ENCODE measurements around the gene ZNF30.
A peak's percentile ranks its signal among the peaks of the same experiment; 100 is the strongest.

The ZNF30 gene

GRCh38 chr19:34932494-34932893 lies 5.8 kb downstream of the ZNF30 start:
- H3K36me3 Mint-ChIP-seq (ENCODE audit: insufficient read depth) = peaks cover 34% of the 10 kb centered on the region
- DNase-seq (no peak), ATAC-seq (replicated peaks) (no peak)
- H3K9me3 Mint-ChIP-seq = no peaks in the 10 kb centered on the region
- no peak overlapping the region for H3K4me3 Mint-ChIP-seq
- no peak overlapping the region for H3K27ac Mint-ChIP-seq
- no peaks in the 10 kb centered on the region for H3K27me3 Mint-ChIP-seq
- H3K4me1 Mint-ChIP-seq (ENCODE audit: low read depth in 2 of 2) = peaks cover 5% of the 10 kb centered on the region in 2 donors

GRCh38 chr19:34936184-34936583 lies 9.5 kb downstream of the ZNF30 start:
- H3K9me3 Mint-ChIP-seq = peaks cover 0 to 1% of the 10 kb centered on the region in 2 donors
- H3K27ac Mint-ChIP-seq = no peak overlapping the region
- DNase-seq (no peak), ATAC-seq (replicated peaks) (no peak)
- no peaks in the 10 kb centered on the region for H3K27me3 Mint-ChIP-seq
- no peak overlapping the region for H3K4me3 Mint-ChIP-seq
- peaks cover 28% of the 10 kb centered on the region for H3K36me3 Mint-ChIP-seq (ENCODE audit: insufficient read depth)
- no peaks in the 10 kb centered on the region for H3K4me1 Mint-ChIP-seq (ENCODE audit: low read depth in 2 of 2)

- Mint-ChIP-seq H3K9me3 (peaks cover under 1 to 4% of the 10 kb centered on the region in 2 donors), H3K36me3 (ENCODE audit: insufficient read depth) (peaks cover 12% of the 10 kb centered on the region), H3K4me1 (ENCODE audit: low read depth in 2 of 2) (no peaks in the 10 kb centered on the region), H3K27ac (no peak overlapping the region), H3K4me3 (no peak overlapping the region), H3K27me3 (no peaks in the 10 kb centered on the region)
- ATAC-seq (replicated peaks) = no peak
- no peak for DNase-seq
Measured at GRCh38 chr19:34938886-34939285, 12.2 kb downstream of the ZNF30 start.

GRCh38 chr19:34943861-34944573 lies 17.3 kb downstream of the ZNF30 start:
- no peak for ATAC-seq (replicated peaks)
- H3K36me3 Mint-ChIP-seq (ENCODE audit: insufficient read depth) = peaks cover 5% of the 10 kb centered on the region
- H3K9me3 Mint-ChIP-seq = peaks cover 10 to 17% of the 10 kb centered on the region in 2 donors
- no peak overlapping the region for H3K27ac Mint-ChIP-seq
- no peaks in the 10 kb centered on the region for H3K27me3 Mint-ChIP-seq
- H3K4me3 Mint-ChIP-seq = no peak overlapping the region
- no peak for DNase-seq
- H3K4me1 Mint-ChIP-seq (ENCODE audit: low read depth in 2 of 2) = no peaks in the 10 kb centered on the region

- ATAC-seq (replicated peaks) (no peak), DNase-seq (no peak)
- H3K4me1 Mint-ChIP-seq (ENCODE audit: low read depth in 2 of 2) = peaks cover 2 to 7% of the 10 kb centered on the region in 2 donors
- H3K9me3 Mint-ChIP-seq = peaks cover 17 to 38% of the 10 kb centered on the region in 2 donors
- H3K27me3 Mint-ChIP-seq = no peaks in the 10 kb centered on the region
- no peak overlapping the region for H3K4me3 Mint-ChIP-seq
- H3K36me3 Mint-ChIP-seq (ENCODE audit: insufficient read depth) = peaks cover 10% of the 10 kb centered on the region
- H3K27ac Mint-ChIP-seq = no peak overlapping the region
Measured at GRCh38 chr19:34953092-34953491, 26.4 kb downstream of the ZNF30 start.

GRCh38 chr19:34957830-34958751 lies 31.4 kb downstream of the ZNF30 start:
- Mint-ChIP-seq H3K27me3 (no peaks in the 10 kb centered on the region), H3K9me3 (peaks cover 29 to 39% of the 10 kb centered on the region in 2 donors), H3K4me1 (ENCODE audit: low read depth in 2 of 2) (peaks cover 22 to 25% of the 10 kb centered on the region in 2 donors), H3K4me3 (no peak overlapping the region), H3K36me3 (ENCODE audit: insufficient read depth) (peaks cover 40% of the 10 kb centered on the region), H3K27ac (no peak overlapping the region)
- DNase-seq = no peak
- no peak for ATAC-seq (replicated peaks)

- Mint-ChIP-seq H3K36me3 (ENCODE audit: insufficient read depth) (peaks cover 40% of the 10 kb centered on the region), H3K27me3 (no peaks in the 10 kb centered on the region), H3K27ac (no peak overlapping the region), H3K9me3 (peaks cover 31 to 39% of the 10 kb centered on the region in 2 donors), H3K4me3 (no peak overlapping the region), H3K4me1 (ENCODE audit: low read depth in 2 of 2) (peaks cover 26 to 29% of the 10 kb centered on the region in 2 donors)
- DNase-seq (no peak), ATAC-seq (replicated peaks) (no peak)
Measured at GRCh38 chr19:34959021-34959420, 32.3 kb downstream of the ZNF30 start.

- DNase-seq (no peak), ATAC-seq (replicated peaks) (no peak)
- H3K27ac Mint-ChIP-seq = peak overlapping the region in 1 of 2 donors; percentile 91
- H3K27me3 Mint-ChIP-seq = no peaks in the 10 kb centered on the region
- H3K4me1 Mint-ChIP-seq (ENCODE audit: low read depth in 2 of 2) = peaks cover 28 to 29% of the 10 kb centered on the region in 2 donors
- H3K36me3 Mint-ChIP-seq (ENCODE audit: insufficient read depth) = peaks cover 40% of the 10 kb centered on the region
- peaks cover 27 to 33% of the 10 kb centered on the region in 2 donors for H3K9me3 Mint-ChIP-seq
- H3K4me3 Mint-ChIP-seq = peak overlapping the region; percentile 52 to 62
Measured at GRCh38 chr19:34960103-34960805, 33.6 kb downstream of the ZNF30 start.

GRCh38 chr19:34960940-34961679 lies 34.4 kb downstream of the ZNF30 start:
- peaks cover 38% of the 10 kb centered on the region for H3K36me3 Mint-ChIP-seq (ENCODE audit: insufficient read depth)
- H3K9me3 Mint-ChIP-seq = peaks cover 31 to 33% of the 10 kb centered on the region in 2 donors
- no peaks in the 10 kb centered on the region for H3K27me3 Mint-ChIP-seq
- no peak for DNase-seq
- no peak for ATAC-seq (replicated peaks)
- peaks cover 28 to 29% of the 10 kb centered on the region in 2 donors for H3K4me1 Mint-ChIP-seq (ENCODE audit: low read depth in 2 of 2)
- peak overlapping the region; percentile 88 to 91 for H3K27ac Mint-ChIP-seq
- peak overlapping the region; percentile 88 to 97 for H3K4me3 Mint-ChIP-seq

GRCh38 chr19:34961775-34962686 lies 35.3 kb downstream of the ZNF30 start:
- H3K4me1 Mint-ChIP-seq (ENCODE audit: low read depth in 2 of 2) = peaks cover 28 to 29% of the 10 kb centered on the region in 2 donors
- peak; percentile 76 for ATAC-seq (replicated peaks)
- H3K27ac Mint-ChIP-seq = peak overlapping the region; percentile 88 to 91
- H3K9me3 Mint-ChIP-seq = peaks cover 29 to 33% of the 10 kb centered on the region in 2 donors
- no peaks in the 10 kb centered on the region for H3K27me3 Mint-ChIP-seq
- H3K4me3 Mint-ChIP-seq = peak overlapping the region; percentile 88 to 97
- no peak for DNase-seq
- peaks cover 39% of the 10 kb centered on the region for H3K36me3 Mint-ChIP-seq (ENCODE audit: insufficient read depth)

GRCh38 chr19:34962687-34963572 lies 36.2 kb downstream of the ZNF30 start:
- peaks cover 28 to 29% of the 10 kb centered on the region in 2 donors for H3K4me1 Mint-ChIP-seq (ENCODE audit: low read depth in 2 of 2)
- no peak for DNase-seq
- H3K27me3 Mint-ChIP-seq = no peaks in the 10 kb centered on the region
- peaks cover 38% of the 10 kb centered on the region for H3K36me3 Mint-ChIP-seq (ENCODE audit: insufficient read depth)
- peak overlapping the region; percentile 88 to 97 for H3K4me3 Mint-ChIP-seq
- peaks cover 27 to 33% of the 10 kb centered on the region in 2 donors for H3K9me3 Mint-ChIP-seq
- no peak for ATAC-seq (replicated peaks)
- peak overlapping the region; percentile 88 to 91 for H3K27ac Mint-ChIP-seq

All from effector memory CD8-positive, alpha-beta T cell (primary cell).